GM12891 (cell line): ENCODE data around the gene TIFAB.

Experiments
- DNase-seq: peaks from one replicate; pipeline ENCODE4 v3.0.0; 2011; ENCODE audit warnings: low spot score; ENCODE audit not compliant: insufficient read length
- FAIRE-seq: peaks from 2 replicates; lab custom pipeline; 2011; peaks lifted over from hg19 to GRCh38; lab: Jason Lieb, UNC
- PAX5 ChIP-seq: IDR thresholded peaks from 2 replicates; pipeline ENCODE4 v1.6.1; 2011; ENCODE audit warnings: low read length, moderate library complexity, mild to moderate bottlenecking; ENCODE audit not compliant: insufficient read depth, severe bottlenecking
- POLR2A ChIP-seq: IDR thresholded peaks from 2 replicates; pipeline ENCODE4 v1.6.1; 2011; ENCODE audit warnings: low read depth, low read length, control low read depth
- POLR2AphosphoS5 ChIP-seq: IDR thresholded peaks from 2 replicates; pipeline ENCODE4 v1.6.1; 2011; ENCODE audit warnings: low read depth, low read length, control low read depth
- POU2F2 ChIP-seq: IDR thresholded peaks from 2 replicates; pipeline ENCODE4 v1.6.1; 2011; ENCODE audit warnings: low read depth, mild to moderate bottlenecking, control low read depth, low read length, moderate library complexity
- SPI1 ChIP-seq: IDR thresholded peaks from 2 replicates; pipeline ENCODE4 v1.6.1; 2011; ENCODE audit warnings: low read depth, low read length, control low read depth
- TAF1 ChIP-seq: IDR thresholded peaks from 2 replicates; pipeline ENCODE4 v1.6.1; 2011; ENCODE audit warnings: low read depth, low read length, control low read depth

The TIFAB gene

GRCh38 chr5:135417083-135417482 is 35.1 kb downstream of the TIFAB start:
- no peak for DNase-seq
- no peak for FAIRE-seq
- TF ChIP-seq TAF1 = no peak
- no peak for TF ChIP-seq PAX5
- no peak for TF ChIP-seq POU2F2

DNA sequence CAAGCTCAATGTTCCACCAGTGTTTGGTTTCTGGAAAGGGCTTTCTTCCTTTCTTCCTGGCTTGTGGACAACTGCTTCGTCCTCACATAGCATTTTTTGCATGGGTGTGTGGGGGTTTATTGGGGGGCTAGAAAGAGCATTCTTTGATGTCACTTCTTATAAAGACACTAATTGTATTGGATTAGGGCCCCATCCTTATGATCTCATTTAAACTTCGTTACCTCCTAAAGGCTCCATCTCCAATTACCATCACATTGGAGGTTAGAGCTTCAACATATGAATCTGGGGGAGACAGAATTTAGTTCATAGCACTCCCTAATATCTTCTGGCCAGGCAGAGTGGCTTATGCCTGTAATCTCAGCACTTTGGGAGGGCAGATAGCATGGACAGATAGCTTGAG is 47.1 kb downstream of the TIFAB start:
- TF ChIP-seq POLR2A = no peak
- no peak for FAIRE-seq
- DNase-seq = no peak

- DNase-seq (no peak), FAIRE-seq (no peak)
- no peak for TF ChIP-seq TAF1
- no peak for TF ChIP-seq POLR2A
These were observed 50.1 kb downstream of the TIFAB start for GRCh38 chr5:135402031-135402430.

DNA sequence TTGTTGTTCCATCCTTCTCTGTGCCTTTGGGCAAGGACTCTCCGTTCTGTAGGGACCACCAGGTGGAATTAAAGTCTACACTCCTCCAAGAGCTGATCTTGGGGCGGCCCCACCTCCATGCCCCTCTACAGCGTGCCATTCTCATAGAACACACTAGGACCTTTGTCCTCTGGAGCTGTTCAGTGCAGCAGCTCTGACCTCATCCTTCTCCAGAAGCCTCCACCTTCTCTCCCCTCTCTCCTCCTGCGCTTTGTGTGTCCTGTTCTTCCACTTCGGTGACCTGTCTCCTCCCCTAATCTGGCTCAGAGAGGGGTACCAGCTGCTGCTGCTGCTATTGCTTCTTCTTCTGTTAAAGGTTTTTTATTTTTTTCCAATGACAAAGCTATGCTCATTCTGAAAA is 51.3 kb downstream of the TIFAB start:
- FAIRE-seq (no peak), DNase-seq (no peak)
- no peak for TF ChIP-seq POLR2A
- TF ChIP-seq TAF1 = no peak

DNA sequence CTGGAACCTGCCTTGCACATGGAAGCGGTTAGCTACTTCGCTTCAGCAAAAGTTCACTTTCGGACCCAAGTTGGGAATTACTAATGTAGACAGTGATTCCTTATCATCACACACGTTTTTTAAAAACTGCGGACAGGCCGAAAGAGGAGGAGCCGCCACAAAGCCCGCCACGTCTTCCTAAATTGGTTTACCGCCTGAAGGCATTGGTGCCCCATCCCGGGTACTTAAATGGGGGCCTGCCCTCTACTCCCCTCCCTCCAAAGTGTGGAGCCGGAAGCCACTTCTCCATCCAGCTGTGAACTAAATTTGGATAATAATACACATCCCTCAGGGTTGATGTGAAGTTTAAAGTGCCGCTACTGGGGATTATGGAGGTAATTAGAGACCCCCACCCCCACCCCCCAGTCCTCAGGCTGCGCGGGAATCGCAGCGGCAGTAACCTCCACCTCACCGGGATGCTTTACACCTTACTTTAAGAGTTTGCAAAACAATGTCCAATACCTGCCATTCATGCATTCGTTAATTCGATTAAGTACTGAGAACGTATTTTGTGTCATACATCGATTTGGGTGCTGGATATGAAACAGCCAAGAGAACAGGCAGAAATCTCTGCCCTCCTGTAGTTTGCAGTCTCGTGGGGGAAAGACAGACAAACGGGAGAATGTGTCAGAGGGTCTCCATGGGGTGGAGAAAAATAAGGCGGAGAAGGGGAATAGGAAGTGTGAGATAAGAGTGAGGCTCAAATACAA is 52.2 kb downstream of the TIFAB start:
- no peak for FAIRE-seq
- no peak for DNase-seq
- TF ChIP-seq SPI1 (no peak), POLR2A (no peak)

DNA sequence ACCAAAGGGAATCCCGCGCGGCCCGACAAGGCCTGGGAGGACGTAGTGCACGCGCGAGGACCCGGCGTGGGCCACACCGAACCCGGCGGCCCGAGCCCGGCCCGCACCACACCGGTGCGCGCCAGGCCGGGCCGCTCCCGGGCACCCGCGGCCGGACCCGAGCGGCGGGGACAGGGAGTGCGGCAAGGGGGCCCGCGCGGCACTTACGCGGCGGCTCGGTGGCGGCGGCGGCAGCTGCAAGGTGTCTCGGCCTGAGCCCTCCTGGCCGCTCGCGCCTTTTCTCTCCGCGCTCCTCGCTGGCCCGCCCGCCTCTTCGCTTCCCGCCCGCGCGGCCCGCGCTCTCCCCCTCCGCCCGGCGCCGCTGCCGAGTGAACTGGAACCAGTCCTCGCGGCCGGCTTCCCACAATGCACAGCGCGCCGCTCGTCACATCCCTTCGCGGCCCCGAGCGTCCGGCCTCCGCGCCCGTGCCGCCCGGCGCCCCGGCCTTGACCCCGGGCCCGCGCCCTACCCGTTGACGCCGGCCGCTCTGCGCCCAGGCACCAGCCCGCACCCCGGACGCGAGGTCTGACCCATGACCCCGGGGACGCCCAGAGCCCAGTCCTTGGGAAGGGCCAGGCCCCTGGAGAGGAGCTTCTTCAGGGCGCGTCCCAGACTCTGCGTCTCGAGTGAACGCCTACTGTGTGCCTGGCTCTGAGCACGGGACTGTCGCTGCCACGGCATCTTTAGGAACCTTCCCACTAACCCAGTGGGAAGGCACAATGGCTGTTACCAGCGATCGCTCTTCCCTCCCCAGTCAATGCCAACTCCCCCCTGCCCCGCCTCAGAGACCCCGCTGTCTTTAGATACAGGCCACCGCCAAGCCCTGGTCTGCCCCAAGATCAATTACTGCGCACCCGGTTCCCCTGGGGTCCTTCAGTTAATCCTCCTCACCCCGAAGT is 53.0 kb downstream of the TIFAB start, which contains the start of gene MACROH2A1:
TSS of gene MACROH2A1 (minus strand) at position 377 of the 939 bp plus-strand sequence. CDS start 10,138 bp downstream, outside the sequence.
- FAIRE-seq (peak; percentile 90), DNase-seq (peak; percentile 78)
- TF ChIP-seq TAF1 (peak; percentile 74), SPI1 (no peak), POLR2AphosphoS5 (peak; percentile 78), POU2F2 (peak; percentile 6; the same call in 1 of the 2 replicates), PAX5 (peak; percentile 80), POLR2A (peak; percentile 64; the same call in 1 of the 2 replicates)

DNA sequence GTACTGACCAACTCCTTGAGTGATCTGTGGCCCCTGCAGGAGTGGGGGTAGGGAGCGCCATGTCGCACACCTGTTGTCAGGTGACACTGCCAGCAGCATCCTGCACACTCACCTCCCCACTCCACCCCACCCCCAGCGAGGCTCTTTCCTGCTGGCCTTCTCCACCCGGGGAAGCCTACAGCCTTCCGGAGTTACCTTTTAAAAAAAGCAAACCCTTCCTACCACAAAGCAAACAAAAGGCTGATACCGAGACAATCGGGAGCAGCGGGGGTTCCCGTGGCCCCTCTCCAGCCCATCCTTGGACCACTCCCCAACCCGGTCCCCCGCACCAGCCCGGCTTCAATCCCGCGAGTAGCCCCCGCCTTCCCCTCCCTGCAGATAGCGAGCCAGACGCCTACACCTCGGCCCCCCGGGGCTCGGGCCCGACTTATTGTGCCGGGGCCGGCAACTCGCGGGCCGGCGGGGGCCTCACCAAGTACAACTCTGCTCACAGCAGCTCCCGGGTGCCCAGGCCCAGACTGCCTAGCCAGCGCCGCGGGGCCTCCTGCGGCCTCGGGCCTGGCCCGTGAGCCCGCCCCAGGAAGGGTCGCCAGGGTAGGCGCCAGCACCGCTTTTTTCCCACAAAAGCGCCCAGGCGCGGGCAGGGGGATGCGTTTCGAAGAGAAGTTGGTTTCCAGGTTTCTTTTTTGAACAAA is 53.8 kb downstream of the TIFAB start:
- FAIRE-seq (no peak), DNase-seq (peak; percentile 24)

More for the DNA sequence above, 53.8 kb downstream of the TIFAB start:
- TF ChIP-seq POLR2A (no peak), PAX5 (no peak), TAF1 (no peak), POU2F2 (no peak), POLR2AphosphoS5 (no peak), SPI1 (no peak)
